Coronary artery (tissue), 2 donors: Measurements from ENCODE around the gene SPATS2L.

Experiments
- DNase-seq: peaks from one replicate; pipeline ENCODE4 v3.0.0-alpha.2; 2017; ENCODE audit warnings: low spot score
- H3K27ac ChIP-seq, 2 donors: fragments of 200-600 bp; sonication (generic); one replicate each; pipeline ENCODE4 v1.5.1; 2016 to 2019
- H3K4me3 ChIP-seq: fragments of 200-600 bp; sonication (generic); 2 replicates; pipeline ENCODE4 v1.5.1; 2016; ENCODE audit warnings: mild to moderate bottlenecking, moderate library complexity
- CTCF ChIP-seq: fragments of 200-600 bp; sonication (generic); IDR thresholded peaks from one replicate; pipeline ENCODE4 v1.5.1; 2019; ENCODE audit warnings: antibody characterized with exemption

The SPATS2L gene

GRCh38 chr2:200444530-200444929, 138.0 kb downstream of the SPATS2L start:
- no peak for DNase-seq
- H3K4me3 ChIP-seq: no peak overlapping the region
- TF ChIP-seq CTCF: no peak
- H3K27ac ChIP-seq: no peak overlapping the region

- no peak for TF ChIP-seq CTCF
- no peak overlapping the region for H3K27ac ChIP-seq
These were observed 138.8 kb downstream of the SPATS2L start for GRCh38 chr2:200445284-200445683.

GRCh38 chr2:200446612-200447011, 140.1 kb downstream of the SPATS2L start:
- DNase-seq: no peak
- H3K4me3 ChIP-seq: no peak overlapping the region
- TF ChIP-seq CTCF: no peak
- no peak overlapping the region for H3K27ac ChIP-seq

More at GRCh38 chr2:200445284-200445683, 138.8 kb downstream of the SPATS2L start:
- DNase-seq: no peak
- H3K4me3 ChIP-seq: no peak overlapping the region

- TF ChIP-seq CTCF: no peak
- Histone ChIP-seq H3K27ac (no peak overlapping the region), H3K4me3 (no peak overlapping the region)
- no peak for DNase-seq
These were observed 140.8 kb downstream of the SPATS2L start for GRCh38 chr2:200447139-200447855.

GRCh38 chr2:200448455-200448854, 142.0 kb downstream of the SPATS2L start:
- Histone ChIP-seq H3K27ac (no peak overlapping the region), H3K4me3 (no peak overlapping the region)
- no peak for DNase-seq
- TF ChIP-seq CTCF: no peak

GRCh38 chr2:200449149-200449548, 142.7 kb downstream of the SPATS2L start:
- Histone ChIP-seq H3K27ac (no peak overlapping the region), H3K4me3 (no peak overlapping the region)
- DNase-seq: no peak
- TF ChIP-seq CTCF: no peak

GRCh38 chr2:200450288-200450687, 143.8 kb downstream of the SPATS2L start:
- DNase-seq: no peak
- H3K27ac ChIP-seq: no peak overlapping the region
- no peak overlapping the region for H3K4me3 ChIP-seq
- no peak for TF ChIP-seq CTCF
